Measurements from ENCODE around the gene SSH3.

The SSH3 gene

GRCh38 chr11:67323526-67323925 is 20.2 kb downstream of the SSH3 start:
- H3K27ac ChIP-seq (ENCODE audit: insufficient read depth, low read depth, low read length, poor library complexity, severe bottlenecking) = no peak overlapping the region
- no peaks in the 10 kb centered on the region for H3K36me3 ChIP-seq (ENCODE audit: control insufficient read depth, insufficient read depth, low read length)
- H3K4me3 ChIP-seq (ENCODE audit: insufficient read depth, low read depth, low read length) = no peak overlapping the region
- H3K4me1 ChIP-seq (ENCODE audit: control insufficient read depth, insufficient read depth, low read length) = no peaks in the 10 kb centered on the region
- no peaks in the 10 kb centered on the region for H3K9me3 ChIP-seq (ENCODE audit: control insufficient read depth, low read length)
- 91 to 93% methylated on average over 7 of the region's 7 CpGs for WGBS, 2 experiments
- H3K27me3 ChIP-seq (ENCODE audit: control insufficient read depth, insufficient read depth, low read length, poor library complexity, severe bottlenecking) = peaks cover 18% of the 10 kb centered on the region

GRCh38 chr11:67332081-67332691 is 28.9 kb downstream of the SSH3 start:
- Histone ChIP-seq H3K27ac (ENCODE audit: insufficient read depth, low read depth, low read length, poor library complexity, severe bottlenecking) (no peak overlapping the region), H3K36me3 (ENCODE audit: control insufficient read depth, insufficient read depth, low read length) (no peaks in the 10 kb centered on the region), H3K4me3 (ENCODE audit: insufficient read depth, low read depth, low read length) (no peak overlapping the region), H3K4me1 (ENCODE audit: control insufficient read depth, insufficient read depth, low read length) (no peaks in the 10 kb centered on the region), H3K9me3 (ENCODE audit: control insufficient read depth, low read length) (no peaks in the 10 kb centered on the region), H3K27me3 (ENCODE audit: control insufficient read depth, insufficient read depth, low read length, poor library complexity, severe bottlenecking) (no peaks in the 10 kb centered on the region)
- 86 to 94% methylated on average over 6 of the region's 6 CpGs for WGBS, 2 experiments

- Histone ChIP-seq H3K36me3 (ENCODE audit: control insufficient read depth, insufficient read depth, low read length) (no peaks in the 10 kb centered on the region), H3K9me3 (ENCODE audit: control insufficient read depth, low read length) (no peaks in the 10 kb centered on the region), H3K27me3 (ENCODE audit: control insufficient read depth, insufficient read depth, low read length, poor library complexity, severe bottlenecking) (no peaks in the 10 kb centered on the region), H3K4me1 (ENCODE audit: control insufficient read depth, insufficient read depth, low read length) (no peaks in the 10 kb centered on the region), H3K27ac (ENCODE audit: insufficient read depth, low read depth, low read length, poor library complexity, severe bottlenecking) (no peak overlapping the region), H3K4me3 (ENCODE audit: insufficient read depth, low read depth, low read length) (no peak overlapping the region)
- WGBS, 2 experiments = 95 to 97% methylated on average over 2 to 3 of the region's 3 CpGs
These were observed 33.9 kb downstream of the SSH3 start for GRCh38 chr11:67337257-67337656.

GRCh38 chr11:67344264-67344663 is 40.9 kb downstream of the SSH3 start:
- Histone ChIP-seq H3K9me3 (ENCODE audit: control insufficient read depth, low read length) (no peaks in the 10 kb centered on the region), H3K4me1 (ENCODE audit: control insufficient read depth, insufficient read depth, low read length) (no peaks in the 10 kb centered on the region), H3K27me3 (ENCODE audit: control insufficient read depth, insufficient read depth, low read length, poor library complexity, severe bottlenecking) (no peaks in the 10 kb centered on the region), H3K27ac (ENCODE audit: insufficient read depth, low read depth, low read length, poor library complexity, severe bottlenecking) (no peak overlapping the region), H3K36me3 (ENCODE audit: control insufficient read depth, insufficient read depth, low read length) (no peaks in the 10 kb centered on the region), H3K4me3 (ENCODE audit: insufficient read depth, low read depth, low read length) (no peak overlapping the region)
- 84 to 90% methylated on average over 4 of the region's 4 CpGs for WGBS, 2 experiments

GRCh38 chr11:67345247-67345919 is 42.1 kb downstream of the SSH3 start:
- no peaks in the 10 kb centered on the region for H3K9me3 ChIP-seq (ENCODE audit: control insufficient read depth, low read length)
- no peaks in the 10 kb centered on the region for H3K36me3 ChIP-seq (ENCODE audit: control insufficient read depth, insufficient read depth, low read length)
- H3K27me3 ChIP-seq (ENCODE audit: control insufficient read depth, insufficient read depth, low read length, poor library complexity, severe bottlenecking) = no peaks in the 10 kb centered on the region
- no peak overlapping the region for H3K27ac ChIP-seq (ENCODE audit: insufficient read depth, low read depth, low read length, poor library complexity, severe bottlenecking)
- no peaks in the 10 kb centered on the region for H3K4me1 ChIP-seq (ENCODE audit: control insufficient read depth, insufficient read depth, low read length)
- 87 to 90% methylated on average over 8 of the region's 8 CpGs for WGBS, 2 experiments
- no peak overlapping the region for H3K4me3 ChIP-seq (ENCODE audit: insufficient read depth, low read depth, low read length)

- Histone ChIP-seq H3K27me3 (ENCODE audit: control insufficient read depth, insufficient read depth, low read length, poor library complexity, severe bottlenecking) (no peaks in the 10 kb centered on the region), H3K36me3 (ENCODE audit: control insufficient read depth, insufficient read depth, low read length) (no peaks in the 10 kb centered on the region), H3K4me3 (ENCODE audit: insufficient read depth, low read depth, low read length) (no peak overlapping the region), H3K9me3 (ENCODE audit: control insufficient read depth, low read length) (no peaks in the 10 kb centered on the region), H3K4me1 (ENCODE audit: control insufficient read depth, insufficient read depth, low read length) (no peaks in the 10 kb centered on the region), H3K27ac (ENCODE audit: insufficient read depth, low read depth, low read length, poor library complexity, severe bottlenecking) (no peak overlapping the region)
- WGBS, 2 experiments = 77 to 80% methylated on average over 7 of the region's 7 CpGs
These were observed 42.8 kb downstream of the SSH3 start for GRCh38 chr11:67345920-67346819.

- H3K4me3 ChIP-seq (ENCODE audit: insufficient read depth, low read depth, low read length) = no peak overlapping the region
- no peak overlapping the region for H3K27ac ChIP-seq (ENCODE audit: insufficient read depth, low read depth, low read length, poor library complexity, severe bottlenecking)
- no peaks in the 10 kb centered on the region for H3K9me3 ChIP-seq (ENCODE audit: control insufficient read depth, low read length)
- no peaks in the 10 kb centered on the region for H3K36me3 ChIP-seq (ENCODE audit: control insufficient read depth, insufficient read depth, low read length)
- WGBS, 2 experiments = 90 to 91% methylated on average over 11 of the region's 11 CpGs
- peaks cover 7% of the 10 kb centered on the region for H3K4me1 ChIP-seq (ENCODE audit: control insufficient read depth, insufficient read depth, low read length)
- H3K27me3 ChIP-seq (ENCODE audit: control insufficient read depth, insufficient read depth, low read length, poor library complexity, severe bottlenecking) = no peaks in the 10 kb centered on the region
These were observed 44.8 kb downstream of the SSH3 start for GRCh38 chr11:67347964-67348749.

GRCh38 chr11:67349036-67349435 is 45.7 kb downstream of the SSH3 start:
- H3K4me3 ChIP-seq (ENCODE audit: insufficient read depth, low read depth, low read length) = no peak overlapping the region
- 65 to 73% methylated on average over 5 of the region's 5 CpGs for WGBS, 2 experiments
- no peaks in the 10 kb centered on the region for H3K9me3 ChIP-seq (ENCODE audit: control insufficient read depth, low read length)
- no peak overlapping the region for H3K27ac ChIP-seq (ENCODE audit: insufficient read depth, low read depth, low read length, poor library complexity, severe bottlenecking)
- no peaks in the 10 kb centered on the region for H3K27me3 ChIP-seq (ENCODE audit: control insufficient read depth, insufficient read depth, low read length, poor library complexity, severe bottlenecking)
- H3K36me3 ChIP-seq (ENCODE audit: control insufficient read depth, insufficient read depth, low read length) = no peaks in the 10 kb centered on the region
- H3K4me1 ChIP-seq (ENCODE audit: control insufficient read depth, insufficient read depth, low read length) = peaks cover 10% of the 10 kb centered on the region

GRCh38 chr11:67349457-67349856 is 46.1 kb downstream of the SSH3 start:
- no peak overlapping the region for H3K27ac ChIP-seq (ENCODE audit: insufficient read depth, low read depth, low read length, poor library complexity, severe bottlenecking)
- H3K36me3 ChIP-seq (ENCODE audit: control insufficient read depth, insufficient read depth, low read length) = no peaks in the 10 kb centered on the region
- H3K9me3 ChIP-seq (ENCODE audit: control insufficient read depth, low read length) = no peaks in the 10 kb centered on the region
- WGBS, 2 experiments = 93% methylated on average over 2 of the region's 2 CpGs
- H3K4me1 ChIP-seq (ENCODE audit: control insufficient read depth, insufficient read depth, low read length) = peaks cover 15% of the 10 kb centered on the region
- no peaks in the 10 kb centered on the region for H3K27me3 ChIP-seq (ENCODE audit: control insufficient read depth, insufficient read depth, low read length, poor library complexity, severe bottlenecking)
- H3K4me3 ChIP-seq (ENCODE audit: insufficient read depth, low read depth, low read length) = no peak overlapping the region
